ENCODE data around the gene GOSR1.
"Not testable (repeated sequence)": the region's sequence is repeated elsewhere in the genome, so short reads cannot be mapped to it uniquely, and the experiment has no call there.

The GOSR1 gene

DNA sequence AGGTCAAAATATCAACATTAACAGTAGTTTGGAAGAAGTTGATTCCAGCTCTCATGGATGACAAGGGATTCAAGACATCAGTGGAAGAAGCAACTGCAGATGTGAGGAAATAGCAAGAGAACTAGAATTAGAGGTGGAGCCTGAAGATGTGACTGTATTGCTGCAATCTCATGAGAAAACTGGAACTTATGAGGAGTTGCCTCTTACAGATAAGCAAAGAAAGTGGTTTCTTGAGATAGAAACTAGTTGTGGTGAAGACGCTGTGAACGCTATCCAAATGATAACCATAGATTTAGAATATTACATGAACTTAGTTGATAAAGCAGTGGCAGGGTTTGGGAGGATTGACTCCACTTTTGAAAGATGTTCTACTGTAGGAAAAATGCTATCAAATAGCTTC lies 67.8 kb downstream of the GOSR1 start:
- no peak for DNase-seq (ENCODE audit: low spot score)

DNA sequence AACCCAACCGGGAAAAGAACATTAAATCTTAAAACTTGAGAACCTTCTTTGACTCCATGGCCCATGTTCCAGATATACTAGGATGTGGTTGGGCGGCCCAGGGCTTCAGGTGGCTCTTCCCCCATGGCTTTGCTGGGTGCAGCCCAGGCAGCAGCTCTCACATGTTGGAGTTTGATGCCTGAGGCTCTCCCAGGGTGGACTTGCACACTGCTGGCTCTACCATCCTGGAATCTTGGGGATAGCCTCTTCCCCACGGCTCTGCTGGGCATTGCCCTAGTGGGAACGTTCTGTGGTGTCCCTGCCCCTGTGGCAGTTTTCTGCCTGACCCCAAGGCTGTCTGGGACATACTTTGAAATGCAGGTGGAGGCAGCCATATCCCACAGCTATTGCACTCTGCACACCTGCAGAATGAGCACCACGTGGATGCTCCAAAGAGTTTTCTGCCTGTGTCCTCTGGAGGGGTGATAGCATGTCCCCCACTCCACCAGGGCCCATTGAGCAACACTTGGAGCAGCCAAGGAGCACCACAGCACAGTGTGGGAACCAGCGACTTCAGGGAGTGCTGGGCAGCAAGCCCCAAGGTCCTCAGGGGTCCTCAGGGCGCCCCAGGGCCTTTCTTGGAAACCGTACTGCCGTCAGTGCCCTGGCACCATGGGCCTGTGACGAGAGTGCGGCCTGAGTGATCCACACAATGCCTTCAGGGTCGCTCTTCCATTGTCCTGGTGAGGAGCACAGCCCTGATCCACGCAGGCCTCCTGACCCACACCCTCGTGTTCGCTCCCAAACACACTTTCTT lies 70.8 kb downstream of the GOSR1 start:
- no peak for DNase-seq (ENCODE audit: low spot score)

DNA sequence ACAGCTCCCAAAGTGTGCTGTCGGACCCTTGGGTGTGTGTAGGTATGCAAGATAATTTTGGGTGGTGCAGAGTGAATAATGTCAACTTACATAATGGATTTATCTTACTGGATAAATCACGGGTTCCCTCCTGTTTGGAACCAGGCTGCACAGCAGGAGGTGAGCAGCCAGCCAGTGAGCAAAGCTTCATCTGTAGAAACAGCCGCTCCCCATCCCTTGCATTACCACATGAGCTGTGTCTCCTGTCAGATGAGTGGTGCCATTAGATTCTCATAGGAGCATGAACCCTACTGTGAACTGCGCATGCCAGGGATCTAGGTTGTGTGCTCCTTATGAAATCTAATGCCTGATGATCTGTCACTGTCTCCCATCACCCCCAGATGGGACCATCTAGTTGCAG lies 72.0 kb downstream of the GOSR1 start:
- DNase-seq (ENCODE audit: low spot score), result not testable (repeated sequence)

DNA sequence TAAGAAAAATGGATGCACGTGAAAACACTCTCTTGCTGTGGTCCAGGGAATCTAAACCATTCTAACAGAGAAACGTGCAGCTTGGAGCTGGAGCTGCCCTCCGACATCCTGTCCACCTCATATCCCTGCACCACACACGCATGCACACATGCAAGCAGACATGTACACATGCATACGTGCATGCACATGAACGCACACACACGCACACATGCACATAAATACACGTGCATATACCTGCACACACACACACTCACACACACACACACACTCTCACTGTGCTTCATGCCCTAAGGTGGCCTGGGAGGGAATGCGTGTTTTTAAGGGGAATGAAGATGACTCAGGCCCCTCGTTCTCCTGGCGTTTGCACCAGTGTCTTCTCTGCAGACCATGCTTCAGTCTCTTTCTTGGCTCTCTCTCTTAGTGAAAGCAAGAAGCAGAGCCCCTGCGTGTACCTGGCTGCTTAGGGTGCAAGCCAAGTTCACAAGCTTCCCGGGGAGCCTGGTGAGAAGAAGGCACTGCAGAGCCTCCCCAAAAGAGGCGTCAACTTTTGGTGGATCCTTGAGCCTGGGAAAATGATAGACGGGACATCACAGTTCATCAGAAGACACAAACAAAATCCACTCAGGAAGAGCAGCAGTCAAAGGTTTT lies 72.8 kb downstream of the GOSR1 start:
- DNase-seq (ENCODE audit: low spot score), result no peak

DNA sequence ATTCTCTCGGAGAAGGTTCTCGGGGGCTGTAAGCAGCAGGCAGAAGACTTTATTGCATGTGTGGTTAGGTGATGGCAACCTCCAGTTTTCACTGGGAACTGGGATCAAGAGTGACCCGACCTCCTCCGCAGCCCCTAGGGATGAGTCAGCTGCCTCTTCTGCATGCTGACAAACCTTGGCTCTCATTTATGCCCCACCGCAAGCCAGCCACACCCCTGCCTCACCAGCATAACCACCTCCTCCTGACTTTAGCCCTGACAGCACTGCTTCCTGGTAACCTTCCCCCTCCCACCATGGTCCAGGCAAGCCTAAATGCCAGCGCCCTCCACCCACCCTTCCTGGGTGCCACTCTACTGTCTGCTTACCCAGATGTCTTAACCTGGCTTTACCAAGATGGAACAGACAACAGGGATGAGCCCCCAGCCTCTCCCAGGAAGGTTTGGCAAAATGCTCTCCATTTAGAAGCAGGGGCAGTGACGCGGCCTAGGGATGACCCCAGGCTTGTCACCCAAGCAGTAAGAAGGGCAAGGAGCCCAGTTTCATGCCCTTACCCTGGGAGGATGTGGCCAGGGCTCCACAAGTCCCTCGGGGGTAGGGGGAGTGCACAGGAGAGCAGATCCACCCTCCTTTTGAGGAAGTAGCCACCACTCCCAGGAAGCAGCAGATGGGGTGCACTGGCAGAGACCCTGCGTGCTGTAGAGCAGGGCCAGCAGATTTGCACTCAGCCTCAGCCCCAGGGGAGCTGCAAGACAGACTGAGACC lies 73.5 kb downstream of the GOSR1 start:
- no peak for DNase-seq (ENCODE audit: low spot score)

DNA sequence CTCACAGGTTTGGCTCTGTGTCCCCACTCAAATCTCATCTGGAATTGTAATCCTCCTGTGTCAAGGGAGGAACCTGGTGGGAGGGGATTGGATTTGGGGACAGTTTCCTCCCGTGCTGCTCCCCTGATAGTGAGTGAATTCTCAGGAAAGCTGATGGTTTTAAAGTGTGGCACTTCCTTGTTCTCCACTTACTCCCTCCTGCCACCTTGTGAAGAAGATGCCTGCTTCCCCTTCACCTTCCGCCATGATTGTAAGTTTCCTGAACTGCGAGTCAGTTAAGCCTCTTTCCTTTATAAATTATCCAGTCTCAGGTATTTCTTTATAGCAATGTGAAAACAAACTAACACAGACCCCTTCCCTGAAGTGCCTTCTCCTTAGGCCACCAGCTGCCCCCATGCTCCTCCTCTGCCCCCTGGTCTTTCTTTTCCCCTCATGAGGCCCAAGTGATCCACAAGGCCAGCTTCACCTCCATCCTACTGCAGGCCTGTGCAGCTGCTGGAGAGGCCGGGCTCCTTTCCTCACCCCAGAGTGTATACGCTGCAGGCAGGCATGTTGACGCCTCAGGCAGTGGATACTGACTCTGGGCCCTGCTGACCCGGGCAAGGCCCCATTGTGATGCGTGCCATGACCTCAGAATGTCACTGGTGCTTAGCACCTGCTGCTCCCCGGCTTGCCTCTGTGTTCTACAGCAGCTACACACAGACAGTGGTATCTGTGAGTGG lies 74.2 kb downstream of the GOSR1 start:
- DNase-seq (ENCODE audit: low spot score), result not testable (repeated sequence)

DNA sequence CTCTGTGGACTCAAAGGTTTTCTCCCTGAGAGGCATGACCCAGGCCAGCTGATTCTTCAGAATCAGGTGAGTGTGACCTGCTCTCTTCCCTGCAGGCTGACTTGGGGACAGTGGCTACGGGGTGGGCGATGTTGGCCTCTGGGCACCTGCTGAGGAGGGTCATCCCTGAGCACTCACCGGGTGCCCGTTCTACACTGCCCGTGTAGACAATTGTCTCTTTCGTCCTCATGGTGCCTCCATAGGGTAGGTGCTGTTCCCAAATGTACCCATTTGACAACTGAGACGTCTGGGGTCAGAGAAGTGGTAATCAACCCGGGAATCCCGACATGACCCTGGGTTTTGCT lies 74.8 kb downstream of the GOSR1 start:
- DNase-seq (ENCODE audit: low spot score), result no peak

DNA sequence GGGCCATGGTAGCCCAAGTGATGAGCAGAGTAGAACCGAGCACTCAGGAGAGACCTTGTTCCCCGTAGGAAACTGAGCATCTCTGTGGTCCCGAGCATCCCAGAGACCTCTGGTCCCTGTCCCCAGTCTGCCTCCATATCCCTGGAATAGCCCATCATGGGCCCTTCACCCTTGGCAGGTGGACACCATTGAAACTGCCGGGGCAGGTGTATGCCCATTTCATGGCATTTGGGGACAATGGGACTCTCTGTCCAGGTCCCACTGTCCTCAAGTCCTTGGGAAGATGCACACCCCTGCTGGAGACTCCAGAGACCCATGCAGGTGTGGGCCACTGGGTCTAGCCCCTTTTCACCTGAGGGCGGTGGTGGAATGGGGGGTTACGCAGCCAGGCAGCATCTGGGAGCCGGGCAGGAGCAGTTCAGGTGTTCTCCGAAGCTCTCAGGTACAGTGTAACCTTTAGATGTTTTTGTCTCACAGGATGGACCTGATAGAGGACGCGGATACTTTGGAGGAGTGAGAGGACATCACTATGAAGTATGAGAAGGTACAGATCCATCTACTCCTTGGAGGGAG lies 75.9 kb downstream of the GOSR1 start:
- no peak for DNase-seq (ENCODE audit: low spot score)

DNA sequence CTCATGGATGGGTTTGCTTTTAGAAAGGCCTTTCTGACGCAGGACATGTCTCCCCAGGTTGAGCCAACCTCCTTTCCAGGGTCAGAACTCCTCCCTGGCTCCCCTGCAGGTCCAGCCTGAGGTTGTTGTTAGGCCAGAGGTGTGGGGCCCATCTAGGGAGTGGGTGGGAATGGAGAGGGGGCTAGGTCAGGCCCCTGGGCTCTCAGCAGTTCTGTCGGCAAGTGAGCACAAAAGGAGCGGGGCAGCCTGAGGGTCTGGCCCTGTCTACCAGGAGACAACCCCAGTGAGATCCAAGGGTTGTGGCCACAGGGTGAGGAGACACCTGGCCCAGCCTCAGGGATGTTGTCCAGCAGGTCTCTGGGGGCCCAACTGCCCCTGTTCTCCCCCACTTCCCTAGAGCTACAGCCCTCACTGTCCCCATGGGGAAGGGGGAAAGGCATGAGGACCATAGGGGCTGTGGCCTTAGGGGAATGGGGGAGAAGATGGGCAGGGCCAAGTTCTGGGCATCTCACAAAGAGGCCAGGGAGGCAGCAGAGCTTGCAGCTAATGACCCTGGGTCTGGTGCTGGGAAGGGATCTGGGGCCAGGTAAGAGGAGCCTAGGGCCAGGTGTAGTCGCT lies 76.7 kb downstream of the GOSR1 start:
- DNase-seq (ENCODE audit: low spot score), result not testable (repeated sequence)

DNA sequence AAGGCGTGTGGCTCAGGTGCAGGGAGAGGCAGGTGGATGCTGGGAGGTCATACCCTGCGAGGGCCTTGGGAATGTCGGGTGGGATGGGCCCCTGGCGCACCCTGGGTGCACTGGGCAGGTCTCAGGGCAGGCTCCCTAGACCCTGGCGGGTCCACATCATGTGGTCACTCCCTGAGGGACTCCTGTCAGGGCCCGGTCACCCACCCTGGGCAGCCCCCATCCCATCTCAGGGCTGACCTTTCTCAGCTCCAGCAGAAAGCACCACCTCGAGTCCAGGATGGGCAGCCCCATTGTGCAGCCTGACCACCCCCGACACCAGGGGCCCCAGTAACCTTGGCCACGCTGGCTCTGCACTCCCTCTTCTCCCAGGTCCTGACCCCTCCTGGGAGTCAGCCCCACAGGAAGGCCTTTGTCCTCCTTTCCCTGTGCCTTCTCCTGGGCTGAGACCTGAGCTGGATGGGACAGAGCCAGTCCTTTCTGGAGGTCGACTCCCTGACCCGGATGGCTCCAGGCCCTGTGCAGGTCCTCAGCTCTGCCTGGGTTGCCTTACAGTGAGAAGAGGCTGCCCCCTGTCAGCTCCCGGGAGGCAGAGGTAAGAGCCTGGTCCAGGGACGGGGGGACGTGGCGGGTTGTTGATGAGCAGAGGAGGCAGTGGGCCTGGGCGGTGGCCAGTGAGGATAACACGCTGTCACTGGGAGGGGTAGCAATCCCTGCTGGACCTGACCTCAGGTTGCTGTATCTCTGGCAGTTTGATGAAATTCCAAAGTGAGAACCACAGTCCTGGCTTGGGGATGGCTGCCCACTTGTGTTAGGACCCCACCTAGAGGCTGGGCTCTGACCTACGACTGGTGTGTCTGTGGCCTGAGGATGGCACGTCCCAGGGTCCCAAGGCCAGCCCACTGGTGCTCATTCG lies 77.9 kb downstream of the GOSR1 start:
- no peak for DNase-seq (ENCODE audit: low spot score)

DNA sequence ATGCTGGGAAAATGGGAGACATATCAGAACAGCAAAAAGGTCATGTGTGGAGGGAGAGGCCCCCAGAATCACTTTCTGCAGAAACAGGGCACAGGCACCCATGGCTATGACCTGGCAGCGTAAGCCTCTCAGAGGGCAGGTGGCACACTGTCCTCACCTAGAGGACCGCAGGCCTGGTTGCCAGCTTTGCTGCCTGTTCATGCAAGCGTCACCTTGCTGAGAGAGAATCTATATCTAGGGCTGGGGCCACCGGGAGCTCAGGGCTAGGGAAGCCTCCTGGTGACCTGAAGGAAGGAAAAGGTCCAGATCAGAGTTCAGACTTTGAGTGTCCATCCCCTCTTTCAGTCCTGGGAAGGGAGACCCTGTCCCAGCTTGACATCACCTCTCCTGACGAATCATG lies 78.7 kb downstream of the GOSR1 start:
- DNase-seq (ENCODE audit: low spot score), result no peak

DNA sequence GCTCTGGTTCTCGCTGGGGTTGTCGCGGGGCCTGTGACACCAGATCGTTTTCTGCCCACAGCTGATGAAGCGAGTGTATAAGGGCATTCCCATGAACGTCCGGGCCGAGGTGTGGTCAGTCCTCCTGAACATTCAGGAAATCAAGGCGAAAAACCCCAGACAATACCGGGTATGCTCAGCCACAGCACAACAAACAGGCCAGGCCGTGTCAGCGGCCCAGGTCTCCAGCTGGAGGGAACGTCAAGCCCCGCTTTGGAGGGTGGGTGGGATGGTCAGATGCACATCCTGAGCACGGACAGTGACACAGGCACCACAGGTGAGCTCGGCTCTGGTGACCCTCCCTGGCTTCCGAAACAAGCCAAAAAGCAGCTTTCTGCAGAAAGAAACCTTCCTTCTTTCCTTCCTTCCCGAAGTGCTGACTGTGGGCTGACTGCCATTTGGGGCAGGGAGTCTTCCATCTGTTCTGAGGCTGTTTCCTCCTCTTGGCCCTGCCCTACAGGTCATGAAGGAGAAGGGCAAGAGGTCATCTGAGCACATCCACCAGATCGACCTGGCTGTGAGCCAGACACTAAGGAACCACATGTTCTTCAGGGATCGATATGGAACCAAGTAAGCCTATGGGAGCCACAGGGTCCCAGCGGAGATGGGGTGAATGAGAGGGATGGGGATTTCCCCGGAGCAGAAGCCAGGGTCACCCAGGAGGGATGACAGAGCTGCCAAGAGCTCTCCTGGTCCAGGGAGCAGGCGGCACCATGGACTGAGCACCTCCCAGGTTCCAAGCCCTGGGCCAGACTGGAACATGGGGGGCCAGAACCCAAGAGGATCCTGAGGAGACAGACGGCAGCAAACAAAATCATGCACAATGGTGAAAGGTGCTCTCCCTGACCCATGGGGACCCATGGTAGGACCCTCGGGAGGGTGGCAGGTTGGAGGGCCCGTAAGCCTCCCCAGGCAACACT lies 79.4 kb downstream of the GOSR1 start:
- DNase-seq (ENCODE audit: low spot score), result no peak

DNA sequence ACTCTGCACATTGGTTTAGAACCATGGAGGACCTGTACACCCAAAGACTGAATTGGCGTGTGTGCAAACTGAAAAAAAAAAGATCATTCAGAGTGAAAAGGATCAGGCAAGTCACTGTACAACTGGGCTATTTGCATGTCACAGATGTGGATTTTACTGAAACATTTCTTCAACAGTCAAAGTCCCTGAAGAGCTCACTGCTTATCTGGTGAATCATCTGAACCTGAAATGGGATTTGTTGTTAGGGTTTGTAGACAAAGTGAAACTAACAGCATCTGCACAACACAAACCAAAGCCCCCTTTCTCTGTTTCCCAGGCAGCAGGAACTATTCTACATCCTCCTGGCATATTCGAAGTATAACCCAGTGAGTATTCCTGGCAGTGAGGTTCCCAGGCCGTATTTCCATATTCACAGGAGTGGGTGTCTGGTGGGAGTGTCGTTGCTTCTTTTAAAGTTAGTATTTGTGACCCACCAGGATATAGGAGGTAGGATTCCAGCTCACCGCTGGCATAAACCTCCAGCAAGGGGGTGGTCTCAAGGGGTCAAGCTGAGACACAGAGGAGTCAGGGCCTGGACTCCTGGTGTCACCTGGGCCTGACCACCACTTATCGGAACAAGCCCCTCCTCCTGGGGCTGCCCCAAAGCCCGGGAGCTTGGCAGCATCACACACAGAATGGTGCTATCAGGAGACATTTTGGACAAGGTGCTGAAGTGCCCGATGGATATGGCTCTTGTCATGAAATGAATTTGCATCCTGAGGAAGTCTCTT lies 80.9 kb downstream of the GOSR1 start:
- no peak for DNase-seq (ENCODE audit: low spot score)

DNA sequence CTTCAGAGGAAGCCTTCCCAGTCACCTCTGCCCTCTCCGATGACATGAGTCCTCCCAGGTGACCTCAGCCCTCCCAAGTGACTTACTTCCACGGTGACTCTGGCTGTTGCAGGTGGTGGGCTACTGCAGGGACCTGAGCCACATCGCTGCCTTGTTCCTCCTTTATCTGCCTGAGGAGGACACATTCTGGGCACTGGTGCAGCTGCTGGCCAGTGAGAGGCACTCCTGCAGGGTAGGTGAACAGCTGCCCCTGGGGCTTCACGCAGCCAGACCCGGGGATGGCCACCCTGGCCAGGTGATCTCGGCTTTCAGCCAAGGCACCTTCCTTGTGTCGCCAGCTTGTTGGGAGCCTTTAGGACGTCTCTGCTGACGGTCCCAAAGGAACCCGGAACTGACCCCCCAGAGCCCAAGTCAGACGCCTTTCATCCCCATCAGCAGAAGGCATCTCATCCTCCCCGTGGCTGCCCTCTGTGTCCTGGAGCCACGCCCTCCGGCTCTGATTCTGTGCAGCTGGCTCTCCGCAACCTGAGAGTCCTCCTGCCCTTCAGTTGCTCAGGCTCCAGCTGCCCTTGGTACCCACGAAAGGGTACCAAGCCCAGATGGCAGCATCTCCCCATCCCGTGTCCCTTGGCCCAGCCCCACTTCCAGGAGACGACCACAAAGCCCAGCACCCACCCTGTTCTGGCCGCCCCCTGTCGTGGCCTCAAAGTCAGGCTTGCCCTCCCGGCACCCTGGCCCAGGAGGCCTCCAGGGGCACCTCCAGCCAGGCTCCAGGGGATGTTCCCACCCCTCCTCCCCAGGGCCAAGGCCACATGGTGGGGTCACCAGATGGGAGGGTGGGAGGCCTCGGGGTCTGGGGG lies 81.7 kb downstream of the GOSR1 start:
- DNase-seq (ENCODE audit: low spot score), result no peak

DNA sequence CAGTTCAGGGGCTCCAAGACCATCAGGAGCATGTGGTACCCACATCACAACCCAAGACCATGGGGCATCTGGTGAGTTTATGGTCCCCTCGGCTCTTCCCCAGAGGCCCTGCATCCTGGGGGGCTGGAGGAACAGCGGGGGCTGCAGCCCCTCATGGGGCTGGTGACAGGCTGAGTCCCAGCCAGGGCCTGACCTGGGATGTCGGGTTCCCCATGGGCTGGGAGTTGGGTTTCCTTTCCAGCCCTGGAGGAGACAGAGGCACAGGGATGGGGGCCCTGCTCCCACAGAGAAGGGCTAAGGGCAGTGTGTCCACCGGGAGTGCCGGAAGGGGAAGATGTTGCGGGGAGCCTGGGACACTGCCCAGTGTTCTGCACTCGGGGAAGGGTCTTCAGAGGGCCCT lies 82.4 kb downstream of the GOSR1 start:
- DNase-seq (ENCODE audit: low spot score), result no peak

DNA sequence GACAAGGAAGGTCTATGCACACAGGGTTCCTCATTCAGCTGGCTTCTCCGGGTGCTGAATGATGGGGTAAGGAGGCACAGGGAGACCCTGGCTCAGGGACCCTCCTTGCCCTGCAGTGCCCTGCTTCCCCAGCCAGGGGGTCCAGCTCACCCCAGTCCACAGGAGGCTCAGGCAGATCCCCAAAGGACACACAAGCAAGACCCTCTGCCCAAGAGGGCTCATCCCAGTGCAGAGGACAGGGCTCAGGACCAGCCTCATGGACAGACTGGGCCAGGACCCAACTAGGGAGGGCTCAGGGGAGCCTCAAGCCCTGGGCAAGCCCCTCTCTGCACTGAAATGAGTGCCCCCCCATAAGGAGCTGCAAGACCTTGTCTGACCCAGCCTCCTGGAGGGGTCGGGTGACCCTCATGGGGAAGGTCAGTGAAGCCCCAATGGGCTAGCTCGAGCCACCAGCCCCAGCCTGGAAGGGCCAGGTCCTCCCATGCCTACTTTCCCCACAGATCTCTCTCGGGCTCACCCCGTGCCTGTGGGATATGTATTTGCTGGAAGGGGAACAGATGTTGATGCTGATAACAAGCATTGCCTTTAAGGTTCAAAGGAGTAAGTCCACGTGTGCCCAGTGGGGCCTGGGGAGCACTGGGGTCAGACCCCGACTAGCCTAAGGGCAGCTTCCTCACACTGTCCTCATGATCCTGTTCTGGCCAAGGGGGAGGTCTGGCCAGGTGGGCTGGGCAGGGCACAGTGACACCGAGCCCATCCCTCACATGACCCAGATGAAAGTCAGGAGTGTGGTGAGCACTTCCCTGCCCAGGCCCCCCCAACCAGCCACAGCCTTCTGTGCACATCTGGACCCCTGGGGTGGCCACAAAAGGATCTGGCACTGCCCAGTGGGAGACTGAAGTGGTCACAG lies 83.2 kb downstream of the GOSR1 start:
- not testable (repeated sequence) for DNase-seq (ENCODE audit: low spot score)

DNA sequence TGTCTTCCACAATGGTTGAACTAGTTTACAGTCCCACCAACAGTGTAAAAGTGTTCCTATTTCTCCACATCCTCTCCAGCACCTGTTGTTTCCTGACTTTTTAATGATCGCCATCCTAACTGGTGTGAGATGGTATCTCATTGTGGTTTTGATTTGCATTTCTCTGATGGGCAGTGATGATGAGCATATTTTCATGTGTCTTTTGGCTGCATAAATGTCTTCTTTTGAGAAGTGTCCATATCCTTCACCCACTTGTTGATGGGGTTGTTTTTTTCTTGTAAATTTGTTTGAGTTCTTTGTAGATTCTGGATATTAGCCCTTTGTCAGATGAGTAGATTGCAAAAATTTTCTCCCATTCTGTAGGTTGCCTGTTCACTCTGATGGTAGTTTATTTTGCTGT lies 84.6 kb downstream of the GOSR1 start:
- not testable (repeated sequence) for DNase-seq (ENCODE audit: low spot score)

All from putamen (tissue), 1 donor.